GM23338 (cell line): Measurements from ENCODE around the gene SARDH.

Source experiments
- CREB1 ChIP-seq: fragments of 250-450 bp; sonication (Bioruptor Pico); IDR thresholded peaks from 2 replicates; pipeline ENCODE4 v1.5.0; 2020; ENCODE audit warnings: low read depth, mild to moderate bottlenecking, moderate library complexity
- CTCF ChIP-seq, 2 experiments: fragments of 200-600 bp in 1 of 2; sonication (generic) in 1 of 2; conservative IDR thresholded peaks; 2 replicates each; pipeline versions ENCODE4 v1.5.1 to v1.6.1; 2016 to 2017; ENCODE audit warnings: antibody characterized with exemption in 2 of 2, low read depth in 2 of 2, mild to moderate bottlenecking in 2 of 2, moderate library complexity in 1 of 2
- ETS1 ChIP-seq: IDR thresholded peaks from 2 replicates; pipeline ENCODE4 v1.6.1; 2016; ENCODE audit warnings: antibody characterized with exemption
- EZH2 ChIP-seq: fragments of 200-600 bp; sonication (generic); IDR thresholded peaks from one replicate; pipeline ENCODE4 v1.8.0; 2017; ENCODE audit warnings: antibody characterized with exemption, mild to moderate bottlenecking, low read depth; ENCODE audit not compliant: unreplicated experiment
- EZH2phosphoT487 ChIP-seq: fragments of 200-600 bp; sonication (generic); IDR thresholded peaks from one replicate; pipeline ENCODE4 v1.8.1; 2018; ENCODE audit warnings: antibody characterized with exemption; ENCODE audit not compliant: unreplicated experiment
- POLR2AphosphoS5 ChIP-seq: IDR thresholded peaks from 2 replicates; pipeline ENCODE4 v1.6.1; 2016; ENCODE audit warnings: antibody characterized with exemption, low read depth
- REST ChIP-seq: IDR thresholded peaks from one replicate; pipeline ENCODE4 v1.6.1; 2018; ENCODE audit warnings: antibody characterized with exemption; ENCODE audit not compliant: unreplicated experiment

- TF ChIP-seq EZH2phosphoT487, result no peak
- TF ChIP-seq CTCF (conservative IDR thresholded peaks at IDR 0.05; ENCODE audit: low read depth in 2 of 2), result no peak
- TF ChIP-seq EZH2, result no peak
- no peak for TF ChIP-seq POLR2AphosphoS5
- TF ChIP-seq REST, result no peak
- no peak for TF ChIP-seq CREB1 (CRISPR knock-in tag)
- no peak for TF ChIP-seq ETS1
These were observed 57.0 kb downstream of the SARDH start for GRCh38 chr9:133680976-133681657.
